ENCODE data around the gene SPATA12.
"Not testable (repeated sequence)": the region's sequence is repeated elsewhere in the genome, so short reads cannot be mapped to it uniquely, and the experiment has no call there.

SPATA12 gene

GRCh38 chr3:57081173-57081572 is 20.7 kb downstream of the SPATA12 start:
- in situ Hi-C loops (cut with HindIII; ENCODE audit: low sequenced_read_pairs) = no loop called here

- in situ Hi-C loops (cut with HindIII; ENCODE audit: low sequenced_read_pairs) = no loop called here
Measured at GRCh38 chr3:57082481-57082880, 22.0 kb downstream of the SPATA12 start.

GRCh38 chr3:57083266-57083995 is 23.0 kb downstream of the SPATA12 start:
- in situ Hi-C loops (cut with HindIII; ENCODE audit: low sequenced_read_pairs) = not testable (repeated sequence)

- in situ Hi-C loops (cut with HindIII; ENCODE audit: low sequenced_read_pairs) = no loop called here
Measured at GRCh38 chr3:57085211-57085610, 24.7 kb downstream of the SPATA12 start.

- in situ Hi-C loops (cut with HindIII; ENCODE audit: low sequenced_read_pairs) = no loop called here
Measured at GRCh38 chr3:57086201-57086600, 25.7 kb downstream of the SPATA12 start.

- in situ Hi-C loops (cut with HindIII; ENCODE audit: low sequenced_read_pairs) = no loop called here
Measured at GRCh38 chr3:57087361-57088092, 27.1 kb downstream of the SPATA12 start.

- in situ Hi-C loops (cut with HindIII; ENCODE audit: low sequenced_read_pairs) = no loop called here
Measured at GRCh38 chr3:57088503-57088902, 28.0 kb downstream of the SPATA12 start.

GRCh38 chr3:57089043-57089442 is 28.6 kb downstream of the SPATA12 start:
- in situ Hi-C loops (cut with HindIII; ENCODE audit: low sequenced_read_pairs) = no loop called here

- in situ Hi-C loops (cut with HindIII; ENCODE audit: low sequenced_read_pairs) = no loop called here
Measured at GRCh38 chr3:57091521-57092273, 31.2 kb downstream of the SPATA12 start.

- in situ Hi-C loops (cut with HindIII; ENCODE audit: low sequenced_read_pairs) = no loop called here
Measured at GRCh38 chr3:57093489-57093888, 33.0 kb downstream of the SPATA12 start.

GRCh38 chr3:57093971-57094535 is 33.6 kb downstream of the SPATA12 start:
- in situ Hi-C loops (cut with HindIII; ENCODE audit: low sequenced_read_pairs) = no loop called here

GRCh38 chr3:57094575-57094974 is 34.1 kb downstream of the SPATA12 start:
- in situ Hi-C loops (cut with HindIII; ENCODE audit: low sequenced_read_pairs) = no loop called here

GRCh38 chr3:57095363-57095762 is 34.9 kb downstream of the SPATA12 start:
- in situ Hi-C loops (cut with HindIII; ENCODE audit: low sequenced_read_pairs) = no loop called here

GRCh38 chr3:57097536-57097935 is 37.1 kb downstream of the SPATA12 start:
- in situ Hi-C loops (cut with HindIII; ENCODE audit: low sequenced_read_pairs) = no loop called here

- in situ Hi-C loops (cut with HindIII; ENCODE audit: low sequenced_read_pairs) = no loop called here
Measured at GRCh38 chr3:57098418-57099310, 38.2 kb downstream of the SPATA12 start.

- in situ Hi-C loops (cut with HindIII; ENCODE audit: low sequenced_read_pairs) = no loop called here
Measured at GRCh38 chr3:57100046-57100695, 39.7 kb downstream of the SPATA12 start.

- in situ Hi-C loops (cut with HindIII; ENCODE audit: low sequenced_read_pairs) = no loop called here
Measured at GRCh38 chr3:57105585-57105984, 45.1 kb downstream of the SPATA12 start.

- in situ Hi-C loops (cut with HindIII; ENCODE audit: low sequenced_read_pairs) = no loop called here
Measured at GRCh38 chr3:57108684-57109083, 48.2 kb downstream of the SPATA12 start.

GRCh38 chr3:57109437-57110199 is 49.2 kb downstream of the SPATA12 start:
- in situ Hi-C loops (cut with HindIII; ENCODE audit: low sequenced_read_pairs) = no loop called here
